Measurements from ENCODE around the gene AXIN2.

The AXIN2 gene

GRCh38 chr17:65556910-65557348, 4.5 kb downstream of the AXIN2 start:
- H3K9ac ChIP-seq (ENCODE audit: low read depth, low read length, poor library complexity, severe bottlenecking): no peak overlapping the region
- H3K79me2 ChIP-seq (ENCODE audit: insufficient read depth, low read length): no peaks in the 10 kb centered on the region
- no peak for TF ChIP-seq CTCF (conservative IDR thresholded peaks at IDR 0.05; ENCODE audit: low read length)
- H3F3A ChIP-seq (ENCODE audit: low read depth): peaks cover 7% of the 10 kb centered on the region; the same call in 1 of the 2 replicates
- peaks cover 26% of the 10 kb centered on the region for H3K27me3 ChIP-seq (ENCODE audit: insufficient read depth, low read length, poor library complexity, severe bottlenecking)
- H3K4me2 ChIP-seq (ENCODE audit: low read depth, low read length, poor library complexity, severe bottlenecking): peak overlapping the region; percentile 73
- no peaks in the 10 kb centered on the region for H4K20me1 ChIP-seq (ENCODE audit: insufficient read depth, low read length, poor library complexity, severe bottlenecking)
- no peaks in the 10 kb centered on the region for H3K9me3 ChIP-seq (ENCODE audit: insufficient read depth, low read depth, low read length)
- H2AFZ ChIP-seq (ENCODE audit: low read length): no peak overlapping the region
- peaks cover 33% of the 10 kb centered on the region for H3K4me1 ChIP-seq (ENCODE audit: insufficient read depth, low read length, poor library complexity, severe bottlenecking)
- H3K9me2 ChIP-seq (replicated peaks; ENCODE audit: low read depth, low read length): no peaks in the 10 kb centered on the region
- peak overlapping the region; percentile 53 for H3K4me3 ChIP-seq (ENCODE audit: low read length, poor library complexity, severe bottlenecking)
- no peaks in the 10 kb centered on the region for H3K36me3 ChIP-seq (ENCODE audit: insufficient read depth, low read length)

- H3K4me3 ChIP-seq (ENCODE audit: low read length, poor library complexity, severe bottlenecking): peak overlapping the region; percentile 53
- no peak overlapping the region for H3K9ac ChIP-seq (ENCODE audit: low read depth, low read length, poor library complexity, severe bottlenecking)
- H3K4me1 ChIP-seq (ENCODE audit: insufficient read depth, low read length, poor library complexity, severe bottlenecking): peaks cover 29% of the 10 kb centered on the region
- H3K27me3 ChIP-seq (ENCODE audit: insufficient read depth, low read length, poor library complexity, severe bottlenecking): peaks cover 26% of the 10 kb centered on the region
- no peaks in the 10 kb centered on the region for H3K79me2 ChIP-seq (ENCODE audit: insufficient read depth, low read length)
- TF ChIP-seq EZH2phosphoT487 (IDR thresholded peaks at IDR 0.05; ENCODE audit: borderline replicate concordance) (no peak), CTCF (conservative IDR thresholded peaks at IDR 0.05; ENCODE audit: low read length) (peak; percentile 98)
- H3K4me2 ChIP-seq (ENCODE audit: low read depth, low read length, poor library complexity, severe bottlenecking): peak overlapping the region; percentile 73
- H3K36me3 ChIP-seq (ENCODE audit: insufficient read depth, low read length): no peaks in the 10 kb centered on the region
- no peak overlapping the region for H2AFZ ChIP-seq (ENCODE audit: low read length)
- no peaks in the 10 kb centered on the region for H3K9me2 ChIP-seq (replicated peaks; ENCODE audit: low read depth, low read length)
- H4K20me1 ChIP-seq (ENCODE audit: insufficient read depth, low read length, poor library complexity, severe bottlenecking): no peaks in the 10 kb centered on the region
- H3K9me3 ChIP-seq (ENCODE audit: insufficient read depth, low read depth, low read length): no peaks in the 10 kb centered on the region
- H3F3A ChIP-seq (ENCODE audit: low read depth): peaks cover 7% of the 10 kb centered on the region; the same call in 1 of the 2 replicates
Measured at GRCh38 chr17:65556014-65556909, 5.2 kb downstream of the AXIN2 start.

GRCh38 chr17:65554553-65555223, 6.8 kb downstream of the AXIN2 start:
- H3K4me2 ChIP-seq (ENCODE audit: low read depth, low read length, poor library complexity, severe bottlenecking): no peak overlapping the region
- H3K79me2 ChIP-seq (ENCODE audit: insufficient read depth, low read length): no peaks in the 10 kb centered on the region
- H3K27me3 ChIP-seq (ENCODE audit: insufficient read depth, low read length, poor library complexity, severe bottlenecking): peaks cover 18% of the 10 kb centered on the region
- H3K9me3 ChIP-seq (ENCODE audit: insufficient read depth, low read depth, low read length): no peaks in the 10 kb centered on the region
- TF ChIP-seq EZH2phosphoT487 (IDR thresholded peaks at IDR 0.05; ENCODE audit: borderline replicate concordance) (no peak), CTCF (conservative IDR thresholded peaks at IDR 0.05; ENCODE audit: low read length) (0 out of 2 replicates have a peak, but pooled peaks have one; percentile 10)
- H3K9me2 ChIP-seq (replicated peaks; ENCODE audit: low read depth, low read length): no peaks in the 10 kb centered on the region
- H3K9ac ChIP-seq (ENCODE audit: low read depth, low read length, poor library complexity, severe bottlenecking): no peak overlapping the region
- H3K4me3 ChIP-seq (ENCODE audit: low read length, poor library complexity, severe bottlenecking): no peak overlapping the region
- no peaks in the 10 kb centered on the region for H3K36me3 ChIP-seq (ENCODE audit: insufficient read depth, low read length)
- peaks cover 29% of the 10 kb centered on the region for H3K4me1 ChIP-seq (ENCODE audit: insufficient read depth, low read length, poor library complexity, severe bottlenecking)
- H4K20me1 ChIP-seq (ENCODE audit: insufficient read depth, low read length, poor library complexity, severe bottlenecking): no peaks in the 10 kb centered on the region
- no peak overlapping the region for H2AFZ ChIP-seq (ENCODE audit: low read length)
- H3F3A ChIP-seq (ENCODE audit: low read depth): peaks cover 7% of the 10 kb centered on the region; the same call in 1 of the 2 replicates
